ENCODE measurements around the gene DENND4C. TPM values are rescaled to one million over a fixed set of nuclear protein-coding genes. Genes with fewer than 3 reads are reported as not detected.
"Not testable (repeated sequence)": the region's sequence is repeated elsewhere in the genome, so short reads cannot be mapped to it uniquely, and the experiment has no call there.

Gene DENND4C
- total RNA-seq, 1 experiment from 2014 or later: 29.5 TPM

DNA sequence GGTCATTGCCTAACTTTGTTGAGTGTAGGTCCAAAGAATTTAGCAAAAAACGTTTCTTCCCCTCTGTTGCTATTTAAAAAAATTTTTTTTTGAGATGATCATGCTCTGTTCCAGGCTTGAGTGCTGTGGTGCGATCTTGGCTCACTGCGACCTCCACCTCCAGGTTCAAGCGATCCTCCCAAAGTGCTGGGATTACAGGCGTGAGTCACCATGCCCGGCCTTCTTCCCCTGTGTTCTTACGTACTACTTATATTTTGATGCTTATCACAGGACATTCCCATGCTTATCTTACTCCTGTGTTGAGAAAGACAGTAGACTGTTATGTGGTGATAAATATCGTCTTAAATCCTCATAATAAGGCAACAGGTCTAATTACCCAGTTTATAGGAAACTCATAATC, 180.8 kb downstream of the DENND4C start:
- H3F3A ChIP-seq (ENCODE audit: insufficient read depth, low read depth): peaks cover 6% of the 10 kb centered on the region; the same call in 1 of the 2 replicates
- TF ChIP-seq, protein P1, sequence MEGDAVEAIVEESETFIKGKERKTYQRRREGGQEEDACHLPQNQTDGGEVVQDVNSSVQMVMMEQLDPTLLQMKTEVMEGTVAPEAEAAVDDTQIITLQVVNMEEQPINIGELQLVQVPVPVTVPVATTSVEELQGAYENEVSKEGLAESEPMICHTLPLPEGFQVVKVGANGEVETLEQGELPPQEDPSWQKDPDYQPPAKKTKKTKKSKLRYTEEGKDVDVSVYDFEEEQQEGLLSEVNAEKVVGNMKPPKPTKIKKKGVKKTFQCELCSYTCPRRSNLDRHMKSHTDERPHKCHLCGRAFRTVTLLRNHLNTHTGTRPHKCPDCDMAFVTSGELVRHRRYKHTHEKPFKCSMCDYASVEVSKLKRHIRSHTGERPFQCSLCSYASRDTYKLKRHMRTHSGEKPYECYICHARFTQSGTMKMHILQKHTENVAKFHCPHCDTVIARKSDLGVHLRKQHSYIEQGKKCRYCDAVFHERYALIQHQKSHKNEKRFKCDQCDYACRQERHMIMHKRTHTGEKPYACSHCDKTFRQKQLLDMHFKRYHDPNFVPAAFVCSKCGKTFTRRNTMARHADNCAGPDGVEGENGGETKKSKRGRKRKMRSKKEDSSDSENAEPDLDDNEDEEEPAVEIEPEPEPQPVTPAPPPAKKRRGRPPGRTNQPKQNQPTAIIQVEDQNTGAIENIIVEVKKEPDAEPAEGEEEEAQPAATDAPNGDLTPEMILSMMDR (conservative IDR thresholded peaks at IDR 0.05): no peak
- no peak for TF ChIP-seq EZH2 (IDR thresholded peaks at IDR 0.05; ENCODE audit: low read depth)
- H3K4me3 ChIP-seq: no peak overlapping the region
- intact Hi-C loops (cut with micrococcal nuclease; ENCODE audit: unreplicated experiment): no loop called here
- H3K27ac ChIP-seq: no peak overlapping the region
- BruUV-seq (replicated peaks): no TSS peak
- no peaks in the 10 kb centered on the region for H3K27me3 ChIP-seq (ENCODE audit: insufficient read depth, low read depth)
- no peak overlapping the region for H2AFZ ChIP-seq
- peaks cover 28% of the 10 kb centered on the region for H3K4me1 ChIP-seq (replicated peaks; ENCODE audit: insufficient read depth)
- H3K4me2 ChIP-seq: no peak overlapping the region; the same call in 1 of the 2 replicates
- no peaks in the 10 kb centered on the region for H4K20me1 ChIP-seq (ENCODE audit: insufficient read depth)
- no peaks in the 10 kb centered on the region for H3K9me3 ChIP-seq (ENCODE audit: insufficient read depth, low read depth)
- no peaks in the 10 kb centered on the region for H3K36me3 ChIP-seq (ENCODE audit: low read depth)
- peaks cover 28% of the 10 kb centered on the region for H3K79me2 ChIP-seq (ENCODE audit: low read depth)
- ChIA-PET CTCF (no interaction called here), POLR2A (ENCODE audit: unreplicated experiment) (no interaction called here)
- DNase-seq: no peak
- H3K9me2 ChIP-seq (ENCODE audit: insufficient read depth): no peaks in the 10 kb centered on the region

DNA sequence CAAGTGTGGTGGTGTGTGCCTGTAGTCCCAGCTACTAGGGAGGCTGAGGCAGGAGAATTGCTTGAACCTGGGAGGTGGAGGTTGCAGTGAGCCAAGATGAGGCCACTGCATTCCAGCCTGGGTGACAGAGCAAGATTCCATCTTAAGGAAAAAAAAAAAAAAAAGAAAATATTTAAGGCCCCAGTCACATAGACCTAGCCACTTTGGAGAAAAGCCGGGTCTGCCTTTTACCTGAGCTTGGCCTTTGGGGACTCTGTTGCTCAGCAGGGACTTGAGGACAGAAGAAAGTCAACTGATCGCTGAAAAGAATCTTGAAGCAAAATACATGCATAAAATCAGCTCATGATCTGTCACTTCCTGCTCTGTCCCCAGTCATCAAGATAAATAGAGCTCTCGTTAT, 183.0 kb downstream of the DENND4C start:
- H3K36me3 ChIP-seq (ENCODE audit: low read depth); H3K9me2 ChIP-seq (ENCODE audit: insufficient read depth); H3F3A ChIP-seq (ENCODE audit: insufficient read depth, low read depth); intact Hi-C loops (cut with micrococcal nuclease; ENCODE audit: unreplicated experiment); BruUV-seq (replicated peaks); H2AFZ ChIP-seq; H4K20me1 ChIP-seq (ENCODE audit: insufficient read depth); H3K27ac ChIP-seq; H3K4me3 ChIP-seq; H3K4me2 ChIP-seq; H3K9me3 ChIP-seq (ENCODE audit: insufficient read depth, low read depth); POLR2A ChIA-PET (ENCODE audit: unreplicated experiment); H3K27me3 ChIP-seq (ENCODE audit: insufficient read depth, low read depth); CTCF ChIA-PET; DNase-seq: not testable (repeated sequence)
- Histone ChIP-seq H3K79me2 (ENCODE audit: low read depth) (peaks cover 28% of the 10 kb centered on the region), H3K4me1 (replicated peaks; ENCODE audit: insufficient read depth) (peaks cover 17% of the 10 kb centered on the region)

DNA sequence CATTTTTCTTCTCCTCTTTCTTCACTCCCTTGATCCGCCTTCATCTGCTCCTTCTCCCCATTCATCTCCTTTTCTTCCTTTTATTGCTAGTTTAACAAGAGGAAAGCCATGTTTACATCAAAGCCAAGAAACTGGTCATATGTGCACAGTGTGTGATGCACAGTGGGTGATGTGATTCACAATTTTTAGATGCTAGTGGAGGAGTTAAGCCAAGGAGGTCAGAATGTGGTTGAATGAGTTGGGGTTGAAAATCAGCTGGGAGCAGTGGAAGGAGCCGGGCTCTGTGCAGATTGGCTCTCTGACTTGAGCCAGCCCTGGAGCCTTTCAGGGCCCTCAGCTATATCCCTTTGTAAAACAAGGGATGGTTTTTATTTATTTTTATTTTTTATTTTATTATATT, 185.7 kb downstream of the DENND4C start:
- no peaks in the 10 kb centered on the region for H3K9me3 ChIP-seq (ENCODE audit: insufficient read depth, low read depth)
- no peaks in the 10 kb centered on the region for H3K9me2 ChIP-seq (ENCODE audit: insufficient read depth)
- H2AFZ ChIP-seq: no peak overlapping the region
- peaks cover 6% of the 10 kb centered on the region; the same call in 1 of the 2 replicates for H3K4me1 ChIP-seq (replicated peaks; ENCODE audit: insufficient read depth)
- H3K27ac ChIP-seq: no peak overlapping the region
- no peaks in the 10 kb centered on the region for H3F3A ChIP-seq (ENCODE audit: insufficient read depth, low read depth)
- ChIA-PET POLR2A (ENCODE audit: unreplicated experiment) (no interaction called here), CTCF (no interaction called here)
- no peak overlapping the region for H3K4me2 ChIP-seq
- H3K27me3 ChIP-seq (ENCODE audit: insufficient read depth, low read depth): no peaks in the 10 kb centered on the region
- intact Hi-C loops (cut with micrococcal nuclease; ENCODE audit: unreplicated experiment): no loop called here
- DNase-seq: no peak
- TF ChIP-seq, protein P1 (conservative IDR thresholded peaks at IDR 0.05): no peak
- no peak for TF ChIP-seq EZH2 (IDR thresholded peaks at IDR 0.05; ENCODE audit: low read depth)
- no TSS peak for BruUV-seq (replicated peaks)
- no peak overlapping the region for H3K4me3 ChIP-seq
- H3K36me3 ChIP-seq (ENCODE audit: low read depth): no peaks in the 10 kb centered on the region
- no peaks in the 10 kb centered on the region for H4K20me1 ChIP-seq (ENCODE audit: insufficient read depth)
- peaks cover 11% of the 10 kb centered on the region; the same call in 1 of the 2 replicates for H3K79me2 ChIP-seq (ENCODE audit: low read depth)

DNA sequence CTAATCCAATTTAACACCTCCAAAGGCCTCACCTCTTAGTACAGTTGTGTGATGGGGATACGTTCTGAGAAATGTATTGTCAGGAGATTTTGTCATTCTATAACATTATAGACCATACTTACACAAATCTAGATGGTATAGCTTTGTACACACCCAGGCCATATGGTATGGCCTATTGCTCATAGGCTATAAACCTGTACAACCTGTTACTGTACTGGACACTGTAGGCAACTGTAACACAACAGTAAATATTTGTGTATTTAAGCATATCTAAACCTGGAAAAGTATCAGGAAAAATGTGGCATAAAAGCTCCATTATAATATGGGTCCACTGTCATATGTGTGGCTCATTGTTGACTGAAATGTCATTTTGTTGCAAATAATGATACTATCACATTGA, 190.4 kb downstream of the DENND4C start:
- Histone ChIP-seq H3F3A (ENCODE audit: insufficient read depth, low read depth) (no peaks in the 10 kb centered on the region), H3K4me2 (no peak overlapping the region), H2AFZ (no peak overlapping the region), H4K20me1 (ENCODE audit: insufficient read depth) (no peaks in the 10 kb centered on the region), H3K79me2 (ENCODE audit: low read depth) (no peaks in the 10 kb centered on the region), H3K9me3 (ENCODE audit: insufficient read depth, low read depth) (no peaks in the 10 kb centered on the region), H3K27me3 (ENCODE audit: insufficient read depth, low read depth) (no peaks in the 10 kb centered on the region), H3K4me3 (no peak overlapping the region), H3K9me2 (ENCODE audit: insufficient read depth) (no peaks in the 10 kb centered on the region), H3K4me1 (replicated peaks; ENCODE audit: insufficient read depth) (0 out of 2 replicates have a peak, but pooled peaks cover 3% of the 10 kb centered on the region), H3K27ac (no peak overlapping the region), H3K36me3 (ENCODE audit: low read depth) (0 out of 2 replicates have a peak, but pooled peaks cover 2% of the 10 kb centered on the region)
- no TSS peak for BruUV-seq (replicated peaks)
- no peak for TF ChIP-seq EZH2 (IDR thresholded peaks at IDR 0.05; ENCODE audit: low read depth)
- TF ChIP-seq, protein P1 (conservative IDR thresholded peaks at IDR 0.05): no peak
- intact Hi-C loops (cut with micrococcal nuclease; ENCODE audit: unreplicated experiment): no loop called here
- POLR2A ChIA-PET (ENCODE audit: unreplicated experiment): interaction anchor here (0.5 kb wide), 1 partner anchor 234 kb away, joined by 4 read pairs; no protein-coding TSS in a partner anchor
- CTCF ChIA-PET: no interaction called here
- DNase-seq: no peak

Measured in PC-9 (cell line).